ENCODE results near the gene GSTO1. TPM values are rescaled to one million over a fixed set of nuclear protein-coding genes. Genes with fewer than 3 reads are reported as not detected.
A peak's percentile ranks its signal among the peaks of the same experiment; 100 is the strongest.

Gene GSTO1
- total RNA-seq, 1 donor from 2014 or later, result 195 TPM

DNA sequence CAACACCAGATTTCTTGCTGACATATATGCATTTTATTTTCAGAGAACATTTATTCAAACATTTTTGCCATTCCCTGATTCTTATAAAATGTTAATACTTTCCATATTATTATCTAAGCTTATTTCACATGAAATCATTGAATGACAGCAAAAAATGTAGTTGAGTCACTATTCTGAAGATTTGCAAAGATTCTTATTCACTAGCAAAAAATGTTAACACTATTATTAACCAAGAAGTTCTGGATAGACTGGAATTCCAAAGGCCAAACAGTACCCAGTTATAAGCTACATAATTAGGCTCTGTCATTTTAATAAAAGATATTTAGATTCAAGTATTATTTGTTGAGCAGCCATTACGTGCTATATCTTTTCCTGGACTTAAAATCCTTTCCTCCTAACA is 18.6 kb downstream of the GSTO1 start:
- TF ChIP-seq, protein P1, sequence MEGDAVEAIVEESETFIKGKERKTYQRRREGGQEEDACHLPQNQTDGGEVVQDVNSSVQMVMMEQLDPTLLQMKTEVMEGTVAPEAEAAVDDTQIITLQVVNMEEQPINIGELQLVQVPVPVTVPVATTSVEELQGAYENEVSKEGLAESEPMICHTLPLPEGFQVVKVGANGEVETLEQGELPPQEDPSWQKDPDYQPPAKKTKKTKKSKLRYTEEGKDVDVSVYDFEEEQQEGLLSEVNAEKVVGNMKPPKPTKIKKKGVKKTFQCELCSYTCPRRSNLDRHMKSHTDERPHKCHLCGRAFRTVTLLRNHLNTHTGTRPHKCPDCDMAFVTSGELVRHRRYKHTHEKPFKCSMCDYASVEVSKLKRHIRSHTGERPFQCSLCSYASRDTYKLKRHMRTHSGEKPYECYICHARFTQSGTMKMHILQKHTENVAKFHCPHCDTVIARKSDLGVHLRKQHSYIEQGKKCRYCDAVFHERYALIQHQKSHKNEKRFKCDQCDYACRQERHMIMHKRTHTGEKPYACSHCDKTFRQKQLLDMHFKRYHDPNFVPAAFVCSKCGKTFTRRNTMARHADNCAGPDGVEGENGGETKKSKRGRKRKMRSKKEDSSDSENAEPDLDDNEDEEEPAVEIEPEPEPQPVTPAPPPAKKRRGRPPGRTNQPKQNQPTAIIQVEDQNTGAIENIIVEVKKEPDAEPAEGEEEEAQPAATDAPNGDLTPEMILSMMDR (conservative IDR thresholded peaks at IDR 0.05; ENCODE audit: low read depth, low read length), result no peak
- DNase-seq (ENCODE audit: low read depth), result no peak
- H3K4me3 ChIP-seq (ENCODE audit: low read depth, low read length), result no peak overlapping the region

- TF ChIP-seq, protein P1 (conservative IDR thresholded peaks at IDR 0.05; ENCODE audit: low read depth, low read length), result no peak
- H3K4me3 ChIP-seq (ENCODE audit: low read depth, low read length), result no peak overlapping the region
- no peak for DNase-seq (ENCODE audit: low read depth)
Measured at GRCh38 chr10:104273899-104274575, 19.3 kb downstream of the GSTO1 start.

GRCh38 chr10:104274762-104275721 is 20.4 kb downstream of the GSTO1 start:
- peak overlapping the region; percentile 64 for H3K4me3 ChIP-seq (ENCODE audit: low read depth, low read length)
- no peak for DNase-seq (ENCODE audit: low read depth)
- TF ChIP-seq, protein P1 (conservative IDR thresholded peaks at IDR 0.05; ENCODE audit: low read depth, low read length), result peak; percentile 82

DNA sequence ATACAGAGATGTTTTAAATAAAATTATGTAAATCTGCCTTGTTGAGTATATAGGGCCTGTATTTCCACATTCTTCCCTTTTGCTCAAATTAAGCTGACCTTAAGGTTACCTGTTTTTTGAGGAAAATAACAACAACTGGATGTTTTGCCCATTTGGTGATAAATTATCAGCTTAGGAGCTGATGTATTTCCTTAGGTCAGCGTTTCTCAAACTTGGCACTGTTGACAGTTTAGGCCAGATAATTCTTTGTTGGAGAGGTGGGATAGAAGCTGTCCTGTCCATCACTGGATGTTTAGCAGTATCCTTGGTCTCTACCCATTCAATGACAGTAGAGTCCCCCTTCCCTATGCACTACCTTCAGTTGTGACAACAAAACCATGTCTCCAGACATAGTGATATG is 21.5 kb downstream of the GSTO1 start:
- no peak overlapping the region for H3K4me3 ChIP-seq (ENCODE audit: low read depth, low read length)
- TF ChIP-seq, protein P1 (conservative IDR thresholded peaks at IDR 0.05; ENCODE audit: low read depth, low read length), result no peak
- DNase-seq (ENCODE audit: low read depth), result no peak

GRCh38 chr10:104277785-104278184 is 23.1 kb downstream of the GSTO1 start:
- TF ChIP-seq, protein P1 (conservative IDR thresholded peaks at IDR 0.05; ENCODE audit: low read depth, low read length), result no peak
- no peak for DNase-seq (ENCODE audit: low read depth)
- no peak overlapping the region for H3K4me3 ChIP-seq (ENCODE audit: low read depth, low read length)

- H3K4me3 ChIP-seq (ENCODE audit: low read depth, low read length), result no peak overlapping the region
- TF ChIP-seq, protein P1 (conservative IDR thresholded peaks at IDR 0.05; ENCODE audit: low read depth, low read length), result no peak
- DNase-seq (ENCODE audit: low read depth), result no peak
Measured at GRCh38 chr10:104279550-104280259, 25.0 kb downstream of the GSTO1 start.
